GM13976 (cell line): ENCODE data around the gene KNDC1.

ENCODE experiments used
- DNase-seq: peaks from one replicate; pipeline ENCODE4 v3.0.0; 2012; ENCODE audit warnings: low spot score
- CTCF ChIP-seq: IDR thresholded peaks from 2 replicates; pipeline ENCODE4 v1.5.1; 2012; ENCODE audit warnings: borderline replicate concordance, mild to moderate bottlenecking; ENCODE audit not compliant: insufficient read depth; ENCODE audit errors: extremely low read depth, missing control alignments, control extremely low read depth
- in situ Hi-C: fragments of 300-500 bp; cut with MboI; formaldehyde crosslinking; loops from one replicate; pipeline ENCODE4 v1.12.0; 2022; ENCODE audit warnings: low sequenced_read_pairs, mixed read lengths, inconsistent platforms; ENCODE audit not compliant: unreplicated experiment

Gene KNDC1

GRCh38 chr10:133130602-133131001 lies 29.4 kb upstream of the KNDC1 start:
- in situ Hi-C loops: no loop called here
- TF ChIP-seq CTCF: no peak
- DNase-seq: no peak

GRCh38 chr10:133131053-133131452 lies 29.0 kb upstream of the KNDC1 start:
- in situ Hi-C loops: no loop called here
- DNase-seq: no peak
- no peak for TF ChIP-seq CTCF

- in situ Hi-C loops: no loop called here
- DNase-seq: no peak
- no peak for TF ChIP-seq CTCF
Measured at GRCh38 chr10:133131734-133132472, 28.1 kb upstream of the KNDC1 start.

- TF ChIP-seq CTCF: no peak
- no peak for DNase-seq
- in situ Hi-C loops: no loop called here
Measured at GRCh38 chr10:133132473-133133291, 27.3 kb upstream of the KNDC1 start.

GRCh38 chr10:133133471-133134231 lies 26.4 kb upstream of the KNDC1 start:
- no peak for DNase-seq
- TF ChIP-seq CTCF: no peak
- in situ Hi-C loops: no loop called here

GRCh38 chr10:133134411-133135115 lies 25.5 kb upstream of the KNDC1 start:
- in situ Hi-C loops: no loop called here
- no peak for DNase-seq
- no peak for TF ChIP-seq CTCF
